Fibroblast of mammary gland (primary cell): ENCODE results near the gene CRTAP.
A peak's percentile ranks its signal among the peaks of the same experiment; 100 is the strongest.
"Not testable (repeated sequence)": the region's sequence is repeated elsewhere in the genome, so short reads cannot be mapped to it uniquely, and the experiment has no call there.

Experiments used
- DNase-seq: peaks from one replicate; pipeline ENCODE4 v3.0.0-alpha.2; 2010; ENCODE audit warnings: low read depth
- H3K4me3 ChIP-seq: 2 replicates; pipeline ENCODE4 v1.5.1; 2011; ENCODE audit warnings: low read depth, mild to moderate bottlenecking, low read length, moderate library complexity; ENCODE audit not compliant: control insufficient read depth
- TF ChIP-seq, protein P1 (sequence below): conservative IDR thresholded peaks from 2 replicates; pipeline ENCODE4 v1.5.1; 2011; ENCODE audit warnings: low read depth, low read length, inconsistent platforms; ENCODE audit not compliant: control insufficient read depth, insufficient read depth

Gene CRTAP

DNA sequence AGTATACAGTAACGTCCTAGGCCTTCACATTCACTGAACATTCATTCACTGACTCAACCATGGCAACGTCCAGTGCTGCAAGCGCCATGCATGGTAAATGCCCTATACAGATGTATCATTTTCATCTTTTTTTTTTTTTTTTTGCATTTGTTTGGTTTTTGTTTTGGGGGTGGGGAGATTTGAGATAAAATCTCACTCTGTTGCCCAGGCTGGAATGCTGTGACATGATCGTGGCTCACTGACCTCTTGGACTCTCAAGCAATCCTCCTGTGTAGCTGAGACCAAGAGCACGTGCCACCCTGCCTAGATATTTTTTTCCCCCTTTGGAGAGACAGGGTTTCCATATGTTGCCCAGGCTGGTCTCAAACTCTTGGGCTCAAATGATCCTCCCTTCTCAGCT, 67.4 kb downstream of the CRTAP start:
- TF ChIP-seq, protein P1, sequence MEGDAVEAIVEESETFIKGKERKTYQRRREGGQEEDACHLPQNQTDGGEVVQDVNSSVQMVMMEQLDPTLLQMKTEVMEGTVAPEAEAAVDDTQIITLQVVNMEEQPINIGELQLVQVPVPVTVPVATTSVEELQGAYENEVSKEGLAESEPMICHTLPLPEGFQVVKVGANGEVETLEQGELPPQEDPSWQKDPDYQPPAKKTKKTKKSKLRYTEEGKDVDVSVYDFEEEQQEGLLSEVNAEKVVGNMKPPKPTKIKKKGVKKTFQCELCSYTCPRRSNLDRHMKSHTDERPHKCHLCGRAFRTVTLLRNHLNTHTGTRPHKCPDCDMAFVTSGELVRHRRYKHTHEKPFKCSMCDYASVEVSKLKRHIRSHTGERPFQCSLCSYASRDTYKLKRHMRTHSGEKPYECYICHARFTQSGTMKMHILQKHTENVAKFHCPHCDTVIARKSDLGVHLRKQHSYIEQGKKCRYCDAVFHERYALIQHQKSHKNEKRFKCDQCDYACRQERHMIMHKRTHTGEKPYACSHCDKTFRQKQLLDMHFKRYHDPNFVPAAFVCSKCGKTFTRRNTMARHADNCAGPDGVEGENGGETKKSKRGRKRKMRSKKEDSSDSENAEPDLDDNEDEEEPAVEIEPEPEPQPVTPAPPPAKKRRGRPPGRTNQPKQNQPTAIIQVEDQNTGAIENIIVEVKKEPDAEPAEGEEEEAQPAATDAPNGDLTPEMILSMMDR = no peak
- no peak overlapping the region for H3K4me3 ChIP-seq
- no peak for DNase-seq

- DNase-seq, H3K4me3 ChIP-seq: not testable (repeated sequence)
Measured at GRCh38 chr3:33181641-33182040, 67.8 kb downstream of the CRTAP start.

- no peak overlapping the region for H3K4me3 ChIP-seq
Measured at GRCh38 chr3:33184863-33185262, 71.0 kb downstream of the CRTAP start.

GRCh38 chr3:33186524-33187367, 72.9 kb downstream of the CRTAP start:
- no peak overlapping the region for H3K4me3 ChIP-seq

More at GRCh38 chr3:33184863-33185262, 71.0 kb downstream of the CRTAP start:
- TF ChIP-seq, protein P1 = no peak
- no peak for DNase-seq

GRCh38 chr3:33187368-33187634, 73.5 kb downstream of the CRTAP start:
- DNase-seq = peak; percentile 18
- H3K4me3 ChIP-seq = no peak overlapping the region
- TF ChIP-seq, protein P1 = no peak

More at GRCh38 chr3:33186524-33187367, 72.9 kb downstream of the CRTAP start:
- TF ChIP-seq, protein P1 = no peak
- peak; percentile 11 for DNase-seq

DNA sequence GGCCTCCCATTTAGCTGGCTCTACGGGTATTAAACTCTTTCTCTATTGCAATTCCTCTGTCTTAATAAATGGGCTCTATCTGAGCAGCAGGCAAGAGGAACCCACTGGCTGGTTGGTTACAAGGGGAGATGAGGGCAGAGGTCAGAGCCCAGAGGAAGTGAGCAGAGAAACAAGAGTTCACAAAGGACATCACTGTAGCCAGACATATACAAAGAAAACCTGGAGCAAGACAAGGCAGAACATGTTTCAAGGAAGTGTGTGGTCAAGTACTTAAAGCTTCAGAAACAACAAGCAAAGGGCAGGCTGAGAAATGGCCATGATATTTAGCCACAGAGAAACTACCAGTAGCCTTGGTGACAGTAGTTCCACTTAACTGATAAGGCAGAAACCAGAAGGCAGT, 80.5 kb downstream of the CRTAP start:
- DNase-seq = no peak
- TF ChIP-seq, protein P1 = no peak
- H3K4me3 ChIP-seq = no peak overlapping the region

DNA sequence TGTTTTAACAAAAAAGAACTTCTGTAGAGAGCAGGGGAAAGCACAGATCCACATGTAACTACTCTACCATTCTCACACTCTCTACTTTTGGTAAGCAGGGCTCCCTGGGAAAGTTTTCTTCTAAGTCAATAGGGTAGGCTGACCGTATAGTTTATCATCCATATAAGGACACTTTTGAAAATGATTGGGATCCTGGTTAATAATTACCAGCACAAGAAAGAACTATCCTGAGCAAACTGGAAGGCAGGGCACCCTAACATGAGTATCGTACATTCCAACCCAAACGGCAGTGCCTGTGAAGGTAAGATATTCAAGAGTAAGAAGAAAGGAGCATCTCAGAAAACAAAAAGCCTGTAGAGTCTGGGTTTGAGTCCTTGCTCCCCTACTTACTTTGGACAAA, 82.7 kb downstream of the CRTAP start:
- TF ChIP-seq, protein P1 = no peak
- no peak for DNase-seq

More for the DNA sequence above, 82.7 kb downstream of the CRTAP start:
- no peak overlapping the region for H3K4me3 ChIP-seq
